ENCODE measurements around the gene RPL13A.

Gene RPL13A

DNA sequence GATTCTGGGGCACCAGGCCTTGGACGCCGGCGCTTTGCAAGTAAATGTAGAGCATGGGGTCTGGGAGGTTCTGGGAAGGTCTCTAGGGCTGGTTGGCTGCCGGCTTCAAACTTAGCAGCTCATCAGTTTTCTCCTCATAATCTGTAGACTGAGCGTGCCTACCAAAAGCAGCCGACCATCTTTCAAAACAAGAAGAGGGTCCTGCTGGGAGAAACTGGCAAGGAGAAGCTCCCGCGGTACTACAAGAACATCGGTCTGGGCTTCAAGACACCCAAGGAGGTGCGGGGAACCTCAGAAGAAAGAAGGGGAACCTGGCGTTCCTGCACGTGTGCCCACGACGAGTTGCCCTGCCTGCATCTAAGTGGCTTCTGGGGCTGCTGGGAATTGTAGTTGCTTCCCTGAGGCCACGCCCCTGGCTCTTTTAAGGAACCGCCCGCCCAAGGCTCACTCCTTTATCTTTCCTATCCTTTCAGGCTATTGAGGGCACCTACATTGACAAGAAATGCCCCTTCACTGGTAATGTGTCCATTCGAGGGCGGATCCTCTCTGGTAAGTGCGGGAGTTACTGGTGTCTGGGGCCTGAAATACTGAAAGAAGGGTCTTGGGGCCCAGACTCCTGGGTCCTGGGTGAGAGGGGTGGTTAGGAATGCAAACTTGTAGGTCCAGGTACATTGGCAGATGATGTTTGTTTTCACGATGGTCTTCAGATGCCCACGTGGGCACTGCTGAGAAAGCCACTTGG lies 9.8 kb downstream of the RPL13A start:
- H3K27ac ChIP-seq: peak overlapping the region; percentile 97
- TF ChIP-seq, protein P1, sequence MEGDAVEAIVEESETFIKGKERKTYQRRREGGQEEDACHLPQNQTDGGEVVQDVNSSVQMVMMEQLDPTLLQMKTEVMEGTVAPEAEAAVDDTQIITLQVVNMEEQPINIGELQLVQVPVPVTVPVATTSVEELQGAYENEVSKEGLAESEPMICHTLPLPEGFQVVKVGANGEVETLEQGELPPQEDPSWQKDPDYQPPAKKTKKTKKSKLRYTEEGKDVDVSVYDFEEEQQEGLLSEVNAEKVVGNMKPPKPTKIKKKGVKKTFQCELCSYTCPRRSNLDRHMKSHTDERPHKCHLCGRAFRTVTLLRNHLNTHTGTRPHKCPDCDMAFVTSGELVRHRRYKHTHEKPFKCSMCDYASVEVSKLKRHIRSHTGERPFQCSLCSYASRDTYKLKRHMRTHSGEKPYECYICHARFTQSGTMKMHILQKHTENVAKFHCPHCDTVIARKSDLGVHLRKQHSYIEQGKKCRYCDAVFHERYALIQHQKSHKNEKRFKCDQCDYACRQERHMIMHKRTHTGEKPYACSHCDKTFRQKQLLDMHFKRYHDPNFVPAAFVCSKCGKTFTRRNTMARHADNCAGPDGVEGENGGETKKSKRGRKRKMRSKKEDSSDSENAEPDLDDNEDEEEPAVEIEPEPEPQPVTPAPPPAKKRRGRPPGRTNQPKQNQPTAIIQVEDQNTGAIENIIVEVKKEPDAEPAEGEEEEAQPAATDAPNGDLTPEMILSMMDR (conservative IDR thresholded peaks at IDR 0.05): no peak

DNA sequence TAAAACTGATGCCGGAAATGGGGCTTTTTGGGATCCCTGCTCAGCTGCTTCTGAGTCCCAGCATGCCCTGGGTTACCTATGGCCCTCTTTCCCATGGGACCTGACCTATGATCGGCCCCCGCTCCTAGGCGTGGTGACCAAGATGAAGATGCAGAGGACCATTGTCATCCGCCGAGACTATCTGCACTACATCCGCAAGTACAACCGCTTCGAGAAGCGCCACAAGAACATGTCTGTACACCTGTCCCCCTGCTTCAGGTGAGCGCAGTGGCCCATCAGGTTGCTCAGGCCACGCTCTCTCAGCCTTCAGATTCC lies 10.3 kb downstream of the RPL13A start:
- H3K27ac ChIP-seq: peak overlapping the region; percentile 97
- TF ChIP-seq, protein P1 (conservative IDR thresholded peaks at IDR 0.05): no peak

DNA sequence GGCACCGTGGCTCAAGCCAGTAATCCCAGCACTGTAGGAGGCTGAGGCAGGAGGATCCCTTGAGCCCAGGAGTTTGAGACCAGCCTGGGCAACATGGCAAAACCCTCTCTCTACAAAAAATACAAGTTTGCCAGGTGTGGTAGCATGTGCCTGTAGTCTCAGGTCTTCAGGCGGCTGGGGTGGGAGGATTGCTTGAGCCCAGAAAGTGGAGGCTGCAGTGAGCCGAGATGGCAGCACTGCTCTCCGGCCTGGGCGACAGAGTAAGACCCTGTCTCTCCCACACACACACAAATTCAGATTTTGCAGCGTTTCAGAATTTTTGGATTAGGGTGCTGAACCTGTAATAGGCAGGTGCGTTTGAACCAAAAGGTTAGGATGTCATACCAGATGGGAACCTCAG lies 11.1 kb downstream of the RPL13A start:
- TF ChIP-seq, protein P1 (conservative IDR thresholded peaks at IDR 0.05): no peak
- peak overlapping the region; percentile 97; the same call in 1 of the 2 replicates for H3K27ac ChIP-seq

DNA sequence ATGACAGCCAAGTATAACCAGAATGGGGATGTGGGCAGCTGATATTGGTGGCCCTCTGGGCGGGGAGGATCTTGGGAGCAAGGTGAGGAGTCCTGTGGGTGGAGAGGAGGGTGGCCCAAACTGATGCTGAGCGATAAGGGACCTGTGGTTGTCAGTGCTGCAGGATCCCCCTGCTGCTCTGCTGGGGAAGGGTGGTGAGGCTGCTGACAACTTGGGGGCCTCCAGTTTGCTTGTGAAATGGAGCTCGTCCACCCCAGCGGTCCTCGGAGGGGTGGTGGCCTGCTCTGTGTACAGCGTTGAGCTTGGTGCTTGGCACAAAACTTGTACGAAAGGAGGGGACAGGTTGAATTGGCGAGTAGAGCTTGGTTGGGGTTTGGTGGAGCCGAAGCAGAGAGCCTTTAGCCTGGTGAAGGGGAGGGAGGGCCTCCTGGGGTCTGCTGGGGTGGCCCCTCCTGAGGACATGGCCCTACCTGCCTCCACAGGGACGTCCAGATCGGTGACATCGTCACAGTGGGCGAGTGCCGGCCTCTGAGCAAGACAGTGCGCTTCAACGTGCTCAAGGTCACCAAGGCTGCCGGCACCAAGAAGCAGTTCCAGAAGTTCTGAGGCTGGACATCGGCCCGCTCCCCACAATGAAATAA lies 11.7 kb downstream of the RPL13A start:
- peak overlapping the region; percentile 97; the same call in 1 of the 2 replicates for H3K27ac ChIP-seq
- TF ChIP-seq, protein P1 (conservative IDR thresholded peaks at IDR 0.05): no peak

DNA sequence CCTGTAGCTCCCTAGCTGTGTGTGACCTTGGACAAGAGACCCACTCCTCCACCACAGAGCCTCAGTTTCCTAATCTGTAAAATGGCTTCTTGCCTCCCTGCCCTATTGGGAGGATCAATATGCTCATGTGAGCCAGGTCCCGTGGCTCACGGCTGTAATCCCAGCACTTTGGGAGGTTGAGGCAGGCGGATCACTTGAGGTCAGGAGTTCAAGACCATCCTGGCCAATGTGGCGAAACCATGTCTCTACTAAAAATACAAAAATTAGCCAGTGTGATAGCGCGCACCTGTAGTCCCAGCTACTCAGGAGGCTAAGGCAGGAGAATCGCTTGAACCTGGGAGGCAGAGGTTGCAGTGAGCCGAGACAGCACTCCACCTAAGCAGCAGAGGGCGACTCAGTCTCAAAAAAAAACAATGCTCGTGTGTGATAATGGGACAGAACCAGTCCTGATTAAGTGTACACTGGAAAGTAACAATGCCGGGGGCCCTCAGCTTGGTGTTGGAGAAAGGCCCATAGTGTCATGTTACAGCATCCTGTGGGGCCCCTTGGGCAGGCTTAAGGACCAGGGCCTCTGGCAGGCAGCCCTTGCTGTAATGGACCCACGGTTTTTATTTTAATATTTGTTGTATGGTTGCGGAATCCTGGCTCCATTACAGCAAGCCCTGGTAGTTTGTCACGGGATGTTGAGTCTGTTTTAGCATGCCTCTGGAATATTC lies 15.6 kb downstream of the RPL13A start:
- H3K27ac ChIP-seq: peak overlapping the region; percentile 37; the same call in 1 of the 2 replicates
- TF ChIP-seq, protein P1 (conservative IDR thresholded peaks at IDR 0.05): peak; percentile 87

DNA sequence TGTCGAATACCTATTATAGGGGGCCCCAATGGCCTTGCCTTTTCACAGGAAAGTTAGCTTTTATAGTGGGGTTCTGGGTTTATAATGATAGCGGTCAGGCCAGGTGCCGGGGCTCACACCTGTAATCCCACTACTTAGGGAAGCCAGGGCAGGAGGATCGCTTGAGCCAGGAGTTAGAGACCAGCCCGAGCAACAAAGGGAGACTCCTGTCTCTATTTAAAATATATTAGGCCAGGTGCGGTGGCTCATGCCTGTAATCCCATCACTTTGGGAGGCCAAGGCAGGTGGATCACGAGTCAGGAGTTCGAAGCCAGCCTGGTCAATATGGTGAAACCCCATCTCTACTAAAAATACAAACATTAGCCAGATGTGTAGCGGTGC lies 16.2 kb downstream of the RPL13A start:
- TF ChIP-seq, protein P1 (conservative IDR thresholded peaks at IDR 0.05): no peak
- H3K27ac ChIP-seq: peak overlapping the region; percentile 37; the same call in 1 of the 2 replicates

DNA sequence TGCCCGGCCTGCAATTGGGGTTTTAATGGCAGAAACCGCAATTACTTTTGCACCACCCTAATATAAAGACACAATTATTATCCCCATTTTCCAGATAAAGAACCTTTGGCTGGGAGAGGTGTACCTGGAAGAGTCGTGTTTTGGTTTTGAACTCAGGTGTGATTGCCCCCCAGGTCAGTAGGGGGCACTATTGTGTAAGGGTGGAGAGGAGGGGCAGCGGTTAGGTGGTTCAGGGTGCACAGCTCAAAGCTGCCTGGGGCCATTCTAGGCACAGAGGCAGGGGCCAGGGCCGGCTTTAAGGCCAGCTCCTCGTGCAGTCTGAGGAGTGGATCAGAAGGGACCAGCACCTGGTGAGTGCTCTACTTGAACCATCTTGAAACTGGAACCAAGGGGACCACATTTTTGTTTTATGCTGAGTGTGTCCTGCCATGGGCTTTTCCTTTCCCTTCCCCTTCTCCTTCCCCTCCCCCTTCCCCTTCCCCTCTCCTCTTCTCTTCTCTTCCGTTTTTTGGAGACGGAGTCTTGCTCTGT lies 19.2 kb downstream of the RPL13A start:
- TF ChIP-seq, protein P1 (conservative IDR thresholded peaks at IDR 0.05): peak; percentile 76
- no peak overlapping the region for H3K27ac ChIP-seq
